Activated CD4-positive, CD25-positive, alpha-beta regulatory T cell treated with anti-CD3 and anti-CD28 coated beads, Interleukin-2, amount 50 U/mL, for 24 hours (primary cell): ENCODE data around the gene TTLL5.

Source experiments
- ATAC-seq, 2 donors: fragments of 150-1000 bp; cut with Tn5 transposase; one replicate each; pipeline ENCODE4 v1.10.0; 2021; ENCODE audit warnings: mild to moderate bottlenecking in 1 of 2, moderate library complexity in 1 of 2

TTLL5 gene

GRCh38 chr14:75804570-75805275 is 143.7 kb downstream of the TTLL5 start:
- no peak for ATAC-seq

GRCh38 chr14:75805646-75806045 is 144.6 kb downstream of the TTLL5 start:
- no peak for ATAC-seq

- no peak for ATAC-seq
Observed at GRCh38 chr14:75806352-75806832, 145.3 kb downstream of the TTLL5 start.

- no peak for ATAC-seq
Observed at GRCh38 chr14:75807667-75808360, 146.8 kb downstream of the TTLL5 start.

GRCh38 chr14:75811136-75811829 is 150.2 kb downstream of the TTLL5 start:
- ATAC-seq: no peak

GRCh38 chr14:75811872-75812499 is 150.9 kb downstream of the TTLL5 start:
- no peak for ATAC-seq

GRCh38 chr14:75812622-75813021 is 151.6 kb downstream of the TTLL5 start:
- no peak for ATAC-seq

GRCh38 chr14:75820761-75821160 is 159.7 kb downstream of the TTLL5 start:
- no peak for ATAC-seq

GRCh38 chr14:75821831-75822521 is 160.9 kb downstream of the TTLL5 start:
- ATAC-seq: no peak

GRCh38 chr14:75822522-75823141 is 161.6 kb downstream of the TTLL5 start:
- ATAC-seq: no peak

GRCh38 chr14:75823334-75823733 is 162.3 kb downstream of the TTLL5 start:
- ATAC-seq: no peak

GRCh38 chr14:75824318-75824717 is 163.3 kb downstream of the TTLL5 start:
- ATAC-seq: no peak

- no peak for ATAC-seq
Observed at GRCh38 chr14:75825147-75825592, 164.1 kb downstream of the TTLL5 start.

- no peak for ATAC-seq
Observed at GRCh38 chr14:75826599-75826998, 165.6 kb downstream of the TTLL5 start.

GRCh38 chr14:75827331-75827730 is 166.3 kb downstream of the TTLL5 start:
- ATAC-seq: no peak

GRCh38 chr14:75829316-75829715 is 168.3 kb downstream of the TTLL5 start:
- ATAC-seq: no peak

GRCh38 chr14:75831455-75831854 is 170.4 kb downstream of the TTLL5 start:
- ATAC-seq: no peak

GRCh38 chr14:75831952-75832351 is 170.9 kb downstream of the TTLL5 start:
- no peak for ATAC-seq

- ATAC-seq: no peak
Observed at GRCh38 chr14:75832621-75833297, 171.7 kb downstream of the TTLL5 start.

- ATAC-seq: no peak
Observed at GRCh38 chr14:75833326-75834020, 172.4 kb downstream of the TTLL5 start.
